GM18867 (cell line): Measurements from ENCODE around the gene TOM1.

Experiments
- ATAC-seq: cut with Tn5 transposase; IDR thresholded peaks from one replicate; pipeline ENCODE4 v1.9.1; 2021; ENCODE audit warnings: mild to moderate bottlenecking, moderate library complexity; ENCODE audit not compliant: unreplicated experiment

Gene TOM1

GRCh38 chr22:35306350-35306967, 6.8 kb downstream of the TOM1 start:
- no peak for ATAC-seq

GRCh38 chr22:35307372-35307771, 7.7 kb downstream of the TOM1 start:
- no peak for ATAC-seq

GRCh38 chr22:35307892-35308291, 8.2 kb downstream of the TOM1 start:
- ATAC-seq = no peak

GRCh38 chr22:35308480-35309021, 8.9 kb downstream of the TOM1 start:
- ATAC-seq = peak; percentile 39

GRCh38 chr22:35310556-35311550, 11.2 kb downstream of the TOM1 start:
- ATAC-seq = no peak

GRCh38 chr22:35311551-35311999, 11.9 kb downstream of the TOM1 start:
- ATAC-seq = no peak

GRCh38 chr22:35312198-35313059, 12.7 kb downstream of the TOM1 start:
- ATAC-seq = no peak

GRCh38 chr22:35313311-35314121, 13.8 kb downstream of the TOM1 start:
- no peak for ATAC-seq

- ATAC-seq = no peak
Observed at GRCh38 chr22:35314161-35314942, 14.7 kb downstream of the TOM1 start.

GRCh38 chr22:35315141-35315854, 15.6 kb downstream of the TOM1 start:
- no peak for ATAC-seq

GRCh38 chr22:35315855-35316745, 16.4 kb downstream of the TOM1 start:
- ATAC-seq = no peak

GRCh38 chr22:35316751-35317150, 17.1 kb downstream of the TOM1 start:
- ATAC-seq = no peak

- no peak for ATAC-seq
Observed at GRCh38 chr22:35317680-35318290, 18.1 kb downstream of the TOM1 start.

- no peak for ATAC-seq
Observed at GRCh38 chr22:35318346-35319215, 18.9 kb downstream of the TOM1 start.

- no peak for ATAC-seq
Observed at GRCh38 chr22:35319244-35319985, 19.7 kb downstream of the TOM1 start.
